RKO (cell line): ENCODE measurements around the gene PHLDB3.
"Not testable (repeated sequence)": the region's sequence is repeated elsewhere in the genome, so short reads cannot be mapped to it uniquely, and the experiment has no call there.

Experiments used
- DNase-seq: peaks from one replicate; pipeline ENCODE4 v3.0.0-alpha.2; 2016; ENCODE audit warnings: low spot score

Gene PHLDB3

DNA sequence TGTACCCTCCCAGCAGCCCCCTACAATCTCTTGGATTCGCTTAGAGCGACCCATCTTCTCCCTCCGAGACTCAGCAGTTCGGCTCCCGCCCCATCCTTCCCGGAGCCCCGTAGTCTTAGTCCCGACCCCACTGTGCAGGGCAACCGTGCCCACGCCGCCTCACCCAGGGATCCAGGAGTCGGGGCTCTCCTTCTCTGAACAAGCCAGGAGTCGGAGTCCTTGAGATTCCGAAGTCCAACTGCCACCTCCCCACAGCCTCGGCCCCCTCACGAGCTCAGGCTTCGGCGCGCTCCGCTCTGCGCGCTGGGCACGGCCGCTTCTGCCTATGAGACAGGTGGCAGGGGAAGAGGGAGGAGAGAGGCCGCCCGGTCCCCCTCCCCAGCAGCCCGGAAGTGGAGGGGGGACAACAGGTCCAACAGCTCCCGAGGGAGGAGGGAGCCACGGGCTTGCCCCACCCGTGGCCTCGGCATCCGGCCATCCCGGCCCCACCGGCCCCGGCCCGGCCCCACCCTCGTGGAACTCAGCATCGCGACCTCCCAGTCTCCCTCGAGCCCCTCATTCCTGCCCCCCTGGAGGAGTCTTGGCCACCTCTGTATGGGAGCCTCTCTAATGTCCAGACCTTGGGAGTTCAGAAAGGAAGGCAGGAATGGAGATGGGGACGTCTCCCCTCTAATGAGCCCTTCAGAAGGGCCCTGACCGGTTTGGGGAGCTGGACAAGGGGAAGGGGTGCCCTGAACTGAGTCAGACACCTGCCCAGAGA lies at the start of gene PHLDB3:
TSS of gene PHLDB3 (minus strand) at position 321 of the 760 bp plus-strand sequence. CDS start 628 bp downstream, outside the sequence.
- DNase-seq = peak; percentile 55

GRCh38 chr19:43553656-43554055 lies 49.1 kb upstream of the PHLDB3 start:
- no peak for DNase-seq

DNA sequence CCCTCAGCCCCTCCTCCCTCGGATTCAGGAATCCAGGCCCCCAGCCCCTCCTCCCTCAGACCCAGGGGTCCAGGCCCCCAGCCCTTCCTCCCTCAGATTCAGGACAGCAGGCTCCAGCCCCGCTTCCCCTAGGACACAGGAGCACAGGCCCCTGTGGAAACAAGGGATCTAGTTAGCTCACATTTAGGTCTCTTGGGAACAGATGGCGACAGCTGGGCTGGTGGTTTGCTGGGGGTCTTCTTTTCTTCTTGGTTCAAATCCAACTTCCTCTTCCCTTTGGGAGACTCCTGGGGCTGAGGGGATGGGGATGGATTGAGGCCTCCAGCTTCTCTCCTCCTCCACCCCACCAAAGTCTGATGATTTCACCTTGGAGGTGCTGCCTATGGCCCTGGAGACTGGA lies 48.1 kb upstream of the PHLDB3 start:
- DNase-seq = no peak

DNA sequence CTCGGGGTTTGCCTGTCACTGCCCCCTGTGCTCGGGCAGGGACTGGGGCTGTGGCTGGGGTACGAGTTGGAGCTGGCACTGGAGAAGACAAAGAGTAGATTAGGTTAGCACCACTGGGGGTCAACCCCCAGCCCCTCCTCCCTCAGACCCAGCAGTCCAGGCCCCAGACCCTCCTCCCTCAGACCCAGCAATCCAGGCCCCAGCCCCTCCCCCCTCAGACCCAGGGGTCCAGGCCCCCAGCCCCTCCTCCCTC lies 47.6 kb upstream of the PHLDB3 start:
- DNase-seq = no peak

- DNase-seq = no peak
Observed at GRCh38 chr19:43551399-43552197, 47.1 kb upstream of the PHLDB3 start.

- DNase-seq = no peak
Observed at GRCh38 chr19:43548706-43549105, 44.2 kb upstream of the PHLDB3 start.

DNA sequence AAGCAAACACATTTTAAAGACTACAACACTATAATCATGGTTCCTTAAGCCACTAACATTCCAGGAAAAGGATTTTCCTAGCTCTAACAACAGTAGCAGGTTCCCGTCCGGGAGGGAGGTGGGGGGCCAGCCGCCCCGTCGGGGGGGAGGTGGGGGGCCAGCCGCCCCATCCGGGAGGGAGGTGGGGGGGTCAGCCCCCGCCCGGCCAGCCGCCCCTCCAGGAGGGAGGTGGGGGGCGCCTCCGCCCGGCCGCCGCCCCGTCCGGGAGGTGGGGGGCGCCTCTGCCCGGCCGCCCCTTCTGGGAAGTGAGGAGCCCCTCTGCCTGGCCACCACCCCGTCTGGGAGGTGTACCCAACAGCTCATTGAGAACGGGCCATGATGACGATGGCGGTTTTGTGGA lies 43.4 kb upstream of the PHLDB3 start:
- DNase-seq = not testable (repeated sequence)

- no peak for DNase-seq
Observed at GRCh38 chr19:43546581-43546980, 42.0 kb upstream of the PHLDB3 start.

GRCh38 chr19:43545981-43546380 lies 41.4 kb upstream of the PHLDB3 start:
- DNase-seq = no peak

DNA sequence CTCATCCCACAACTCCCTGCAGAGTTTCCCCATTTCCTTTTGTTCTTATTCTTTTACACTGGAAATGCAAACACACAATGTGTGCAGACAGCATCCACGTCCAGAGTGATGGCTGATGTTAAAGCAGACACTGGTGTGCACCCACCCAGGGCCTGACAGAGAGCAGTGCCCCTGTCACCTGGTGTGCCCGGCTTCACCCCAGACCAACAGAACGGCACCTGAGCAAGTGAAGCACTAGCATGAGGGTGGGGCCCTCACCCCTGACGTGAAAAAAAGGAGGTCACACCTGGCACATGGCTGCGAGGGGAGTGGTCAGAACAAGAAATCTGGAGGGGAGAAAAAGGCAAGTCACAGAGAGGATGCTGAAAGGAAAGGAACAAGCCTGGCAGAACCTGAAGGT lies 40.7 kb upstream of the PHLDB3 start:
- no peak for DNase-seq

DNA sequence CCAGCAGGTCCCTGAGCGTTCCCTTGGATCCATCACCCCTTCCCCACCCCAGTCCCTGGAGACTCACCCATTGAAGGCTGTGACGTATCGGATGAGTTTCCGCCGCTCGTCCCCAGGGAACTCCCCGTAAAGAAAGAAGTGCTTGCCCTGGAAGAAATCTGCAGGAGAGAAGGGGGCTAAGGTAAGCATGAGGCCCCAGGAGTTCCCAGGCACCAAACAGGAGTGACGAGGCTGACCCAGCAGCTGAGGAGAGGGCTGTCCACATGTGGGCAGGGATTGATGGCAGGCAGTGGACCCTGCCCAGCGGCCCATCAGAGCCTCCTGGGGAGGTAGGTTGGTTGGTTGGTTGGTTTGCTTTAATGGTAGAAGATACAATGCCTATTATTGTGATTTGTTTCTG lies 39.5 kb upstream of the PHLDB3 start:
- DNase-seq = no peak

GRCh38 chr19:43541920-43542650 lies 37.5 kb upstream of the PHLDB3 start:
- DNase-seq = no peak

DNA sequence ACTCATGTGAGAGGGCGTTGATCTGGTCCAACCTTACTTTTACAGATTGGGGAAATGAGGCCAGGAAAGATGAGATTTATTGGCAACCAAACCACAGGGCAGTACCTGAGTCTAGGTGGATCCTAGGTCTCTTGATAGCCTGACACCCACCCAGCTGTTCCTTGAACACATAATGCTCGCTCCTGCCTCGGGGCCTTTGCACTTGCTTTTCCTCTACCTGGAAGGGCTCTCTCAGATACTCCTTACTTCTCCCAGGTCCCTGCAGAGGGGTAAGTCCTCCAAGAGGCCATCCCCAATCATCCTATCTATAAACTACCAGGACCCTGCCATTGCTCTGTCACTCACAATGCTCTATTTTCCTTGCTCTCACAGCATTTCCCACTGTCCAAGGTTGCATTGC lies 35.8 kb upstream of the PHLDB3 start:
- DNase-seq = no peak

GRCh38 chr19:43538922-43539321 lies 34.4 kb upstream of the PHLDB3 start:
- no peak for DNase-seq

DNA sequence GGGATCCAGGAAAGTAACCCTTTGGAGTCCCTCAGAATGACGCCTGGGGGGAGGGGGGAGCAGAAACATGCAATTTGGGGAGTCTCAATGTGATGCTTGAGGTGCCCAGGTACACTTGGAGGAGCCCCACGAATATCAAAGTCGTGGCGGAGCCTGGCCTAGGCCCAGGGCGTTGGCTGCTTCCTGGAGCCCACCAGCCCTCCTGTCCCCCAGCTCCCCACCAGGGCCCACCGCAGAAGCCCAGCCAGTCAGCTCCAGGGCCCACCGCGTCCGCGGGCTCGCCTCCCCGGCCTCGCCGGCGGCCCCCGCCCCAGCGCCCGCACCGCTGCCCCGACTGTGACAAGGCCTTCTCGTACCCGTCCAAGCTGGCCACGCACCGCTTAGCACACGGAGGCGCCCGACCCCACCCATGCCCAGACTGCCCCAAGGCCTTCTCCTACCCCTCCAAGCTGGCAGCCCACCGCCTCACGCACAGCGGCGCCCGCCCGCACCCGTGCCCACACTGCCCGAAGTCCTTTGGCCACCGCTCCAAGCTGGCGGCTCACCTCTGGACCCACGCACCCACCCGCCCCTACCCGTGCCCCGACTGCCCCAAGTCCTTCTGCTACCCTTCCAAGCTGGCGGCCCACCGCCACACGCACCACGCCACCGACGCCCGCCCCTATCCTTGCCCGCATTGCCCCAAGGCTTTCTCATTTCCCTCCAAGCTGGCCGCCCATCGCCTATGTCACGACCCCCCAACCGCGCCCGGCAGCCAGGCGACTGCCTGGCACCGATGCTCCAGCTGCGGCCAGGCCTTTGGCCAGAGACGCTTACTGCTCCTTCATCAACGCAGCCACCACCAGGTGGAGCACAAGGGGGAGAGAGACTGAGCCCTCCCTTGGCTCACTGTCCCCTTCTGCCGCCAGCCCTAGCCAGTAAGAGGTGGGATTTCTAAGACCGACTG lies 30.5 kb upstream of the PHLDB3 start:
- DNase-seq = peak; percentile 27

GRCh38 chr19:43534305-43534815 lies 29.8 kb upstream of the PHLDB3 start:
- no peak for DNase-seq

- DNase-seq = peak; percentile 100
Observed at GRCh38 chr19:43533546-43534304, 29.2 kb upstream of the PHLDB3 start.

DNA sequence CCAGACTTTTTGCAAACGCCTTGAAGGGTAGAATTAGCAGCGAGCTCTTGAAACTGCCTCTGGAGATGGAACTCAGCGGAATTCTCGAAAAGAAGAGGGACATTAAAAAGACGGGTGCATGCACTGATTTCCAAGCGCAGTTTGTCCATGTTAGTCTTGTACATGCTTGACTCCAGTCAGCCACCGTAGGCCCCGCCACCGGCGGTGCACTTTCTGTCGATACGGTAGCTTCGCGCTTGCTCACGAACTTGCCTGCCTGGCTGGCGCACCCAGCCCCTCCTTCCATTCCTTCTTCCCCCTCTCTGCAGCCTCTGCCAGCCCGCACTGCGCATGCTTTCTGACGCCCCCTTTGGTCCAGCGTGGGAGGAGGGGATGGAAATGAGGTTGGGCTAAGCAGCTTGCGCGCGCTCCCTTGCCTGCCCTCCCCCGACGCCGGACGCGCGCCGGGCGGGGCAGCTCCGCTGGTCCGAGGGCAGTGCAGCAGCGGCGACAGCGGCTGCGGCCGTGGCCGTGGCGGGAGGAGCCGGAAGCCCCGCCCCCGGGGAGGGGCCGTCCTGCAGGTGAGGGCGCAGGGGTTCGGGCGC lies 28.5 kb upstream of the PHLDB3 start, which contains the start of gene ZNF575:
TSS of gene ZNF575 (plus strand) at position 227 of the 584 bp plus-strand sequence. CDS start 1,235 bp downstream, outside the sequence.
- peak; percentile 92 for DNase-seq

DNA sequence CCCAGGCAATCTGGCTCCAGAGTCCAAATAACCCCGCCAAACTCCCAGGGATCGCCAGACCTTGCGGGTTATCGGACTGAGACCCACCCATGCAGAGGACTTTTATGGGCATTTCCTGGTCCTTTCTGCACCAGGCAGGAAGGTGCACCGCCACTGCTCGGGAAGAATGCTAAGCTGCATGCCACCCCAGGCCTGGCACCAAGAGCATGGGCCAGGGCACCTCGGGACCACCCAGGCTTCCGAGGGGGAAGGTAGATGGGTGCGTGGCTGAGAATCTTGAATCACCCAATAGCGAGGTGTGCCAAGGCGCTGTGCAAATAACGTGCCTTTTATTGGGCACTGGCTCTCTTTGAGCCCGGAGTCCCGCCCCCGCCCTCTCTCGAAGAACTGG lies 28.0 kb upstream of the PHLDB3 start:
- no peak for DNase-seq
